Measurements from ENCODE around the gene ROR2. TPM values are rescaled to one million over a fixed set of nuclear protein-coding genes. Genes with fewer than 3 reads are reported as not detected.

ROR2 gene
- total and polyA plus RNA-seq, 2 donors (not counting 3 experiments of a cell fraction or from before 2014, with no cell fraction given), result not detected

GRCh38 chr9:91942201-91942600 is 7.8 kb downstream of the ROR2 start:
- BruUV-seq (replicated peaks), result no TSS peak
- intact Hi-C loops (cut with micrococcal nuclease), result no loop called here

More at GRCh38 chr9:91942201-91942600, 7.8 kb downstream of the ROR2 start:
- H3K79me2 ChIP-seq (ENCODE audit: control insufficient read depth, insufficient read depth, low read length), result no peaks in the 10 kb centered on the region
- dilution Hi-C loops (cut with MboI; ENCODE audit: extremely low pct_ligation_motif_present, low sequenced_read_pairs), result no loop called here
- TF ChIP-seq CTCF (IDR thresholded peaks at IDR 0.05; ENCODE audit: extremely low read depth in 1 of 2, insufficient read depth in 1 of 2, low read depth in 1 of 2, low read length in 2 of 2), result no peak
- TF ChIP-seq MAX (IDR thresholded peaks at IDR 0.05; ENCODE audit: insufficient read depth, insufficient read length), result no peak
- TF ChIP-seq EZH2 (IDR thresholded peaks at IDR 0.05; ENCODE audit: borderline replicate concordance, low read depth, low read length, severe bottlenecking), result no peak
- TF ChIP-seq POLR2AphosphoS5 (IDR thresholded peaks at IDR 0.05; ENCODE audit: insufficient read depth, low read depth, low read length), result no peak
- no peak overlapping the region for H3K27ac ChIP-seq (ENCODE audit: insufficient read depth, low read depth, low read length)
- H3K9me1 ChIP-seq (replicated peaks; ENCODE audit: control insufficient read depth, extremely low read depth, insufficient read depth, low read length), result no peaks in the 10 kb centered on the region
- POLR2A ChIA-PET, result no interaction called here
- H2AFZ ChIP-seq (ENCODE audit: low read depth, low read length), result no peak overlapping the region
- no peaks in the 10 kb centered on the region for H4K20me1 ChIP-seq (replicated peaks; ENCODE audit: control insufficient read depth, extremely low read depth, insufficient read depth, low read length)
- DNase-seq (ENCODE audit: low read depth, low spot score) (no peak), FAIRE-seq (no peak)
- H3K4me1 ChIP-seq (ENCODE audit: control insufficient read depth, extremely low read depth, insufficient read depth, low read length), result no peaks in the 10 kb centered on the region
- CTCF ChIA-PET, result no interaction called here
- H3K27me3 ChIP-seq (ENCODE audit: control insufficient read depth in 2 of 2, insufficient read depth in 2 of 2, low read length in 2 of 2), result peaks cover 12 to 21% of the 10 kb centered on the region in 2 experiments
- H3K4me2 ChIP-seq (ENCODE audit: insufficient read depth, low read length), result no peak overlapping the region
- no peaks in the 10 kb centered on the region for H3K36me3 ChIP-seq (ENCODE audit: control insufficient read depth in 2 of 2, extremely low read depth in 1 of 2, insufficient read depth in 2 of 2, low read length in 2 of 2)
- no peaks in the 10 kb centered on the region for H3K9me3 ChIP-seq (replicated peaks; ENCODE audit: control insufficient read depth, insufficient read depth, low read length)
- H3K9ac ChIP-seq (replicated peaks; ENCODE audit: extremely low read depth, insufficient read depth, low read length), result no peak overlapping the region
- no peak overlapping the region for H3K4me3 ChIP-seq (replicated peaks in 1 of 3; ENCODE audit: insufficient read depth in 1 of 3, low read depth in 1 of 3, low read length in 3 of 3)

Measured in endothelial cell of umbilical vein (primary cell).